Jurkat, Clone E6-1 (cell line): Measurements from ENCODE around the gene CFDP1.

ENCODE experiments used
- DNase-seq: peaks from one replicate; pipeline ENCODE4 v3.0.0-alpha.2; 2011; ENCODE audit warnings: low read depth, low spot score
- H3K4me3 ChIP-seq: 2 replicates; pipeline ENCODE4 v1.5.1; 2011; ENCODE audit warnings: mild to moderate bottlenecking, low read length, control low read depth, moderate library complexity

The CFDP1 gene

DNA sequence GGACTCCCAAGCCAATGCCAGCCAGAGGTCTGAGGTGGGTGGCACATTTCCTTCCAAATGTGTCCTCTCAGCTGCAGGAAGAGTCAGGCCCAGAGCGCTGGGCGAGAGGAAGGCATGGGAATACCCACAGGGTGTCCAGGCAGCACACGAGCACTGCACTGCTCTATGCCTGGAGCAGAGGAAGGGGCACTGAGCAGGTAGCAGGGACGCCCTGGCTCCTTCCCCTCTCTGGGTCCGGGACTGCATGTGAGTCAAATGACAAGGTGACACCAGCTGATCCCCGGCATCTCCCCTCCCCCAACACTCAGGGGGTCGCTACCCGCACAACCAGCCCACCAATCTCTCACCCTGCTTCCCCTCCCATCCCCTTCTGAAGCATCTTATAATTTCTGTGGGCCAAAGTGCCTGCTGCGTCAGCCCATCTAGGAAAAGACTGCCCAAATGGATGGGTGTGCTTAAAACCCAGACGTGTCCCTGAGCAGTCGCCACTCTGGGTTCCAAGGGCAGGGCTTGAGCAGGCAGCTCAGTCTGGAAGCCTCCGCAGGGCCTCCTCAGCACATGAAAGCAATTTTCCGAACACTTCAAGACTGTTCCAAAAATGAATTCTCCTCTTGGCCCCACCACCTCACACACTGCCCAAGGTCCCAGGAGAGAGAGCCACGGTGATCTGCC, 169.9 kb downstream of the CFDP1 start:
- no peak for DNase-seq
- H3K4me3 ChIP-seq, result no peak overlapping the region

DNA sequence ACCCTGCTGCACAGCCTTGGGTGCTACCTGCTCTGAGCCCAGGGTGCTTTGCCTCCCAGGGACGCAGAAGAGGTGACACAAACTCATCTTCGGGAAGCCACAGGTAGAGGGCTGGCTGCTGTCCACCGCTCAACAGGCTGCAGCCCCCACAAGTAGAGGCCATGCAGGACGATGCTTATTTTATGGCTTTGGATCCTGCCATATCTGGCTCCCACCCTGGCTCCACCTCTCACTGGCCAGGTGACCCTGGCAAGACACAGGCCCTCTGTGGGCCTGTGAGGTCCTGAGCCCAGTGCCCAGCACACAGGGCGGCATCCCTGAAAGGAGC, 170.5 kb downstream of the CFDP1 start:
- H3K4me3 ChIP-seq, result no peak overlapping the region
- DNase-seq, result no peak

DNA sequence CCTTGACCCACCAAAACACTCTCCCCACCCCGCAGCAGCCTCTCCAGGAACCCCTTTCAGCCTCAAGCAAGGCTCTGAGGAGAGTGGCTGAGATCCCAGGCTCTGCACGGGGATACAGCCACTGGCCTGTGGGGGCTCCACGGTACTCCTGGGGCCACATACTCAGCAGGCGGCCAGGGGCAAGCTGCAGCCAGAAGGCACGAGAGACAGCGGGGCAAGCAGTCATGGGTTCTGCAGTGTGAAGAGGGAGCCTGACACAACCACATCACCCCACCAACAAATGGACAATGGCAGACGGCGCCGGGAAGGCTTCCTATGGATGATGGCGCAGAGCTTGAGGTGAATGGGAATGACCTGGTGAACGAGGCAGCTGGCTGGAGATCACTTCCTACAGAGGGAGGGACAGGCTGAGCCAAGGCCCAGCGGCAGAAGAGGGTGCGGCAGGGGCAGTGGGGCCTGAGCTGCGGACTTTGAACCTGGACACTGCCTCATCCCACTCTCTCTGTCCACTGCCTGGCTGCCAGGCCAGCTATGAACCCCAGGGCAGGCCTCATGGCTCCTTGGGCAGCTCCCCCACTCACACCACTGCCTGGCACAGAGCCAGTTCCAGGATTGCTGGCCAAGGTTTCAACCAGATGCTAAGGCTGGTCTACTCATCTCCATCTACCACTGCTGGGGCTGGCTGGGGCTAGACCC, 171.1 kb downstream of the CFDP1 start:
- no peak for DNase-seq
- H3K4me3 ChIP-seq, result no peak overlapping the region

- no peak for DNase-seq
- H3K4me3 ChIP-seq, result no peak overlapping the region
Measured at GRCh38 chr16:75261590-75262078, 171.7 kb downstream of the CFDP1 start.

DNA sequence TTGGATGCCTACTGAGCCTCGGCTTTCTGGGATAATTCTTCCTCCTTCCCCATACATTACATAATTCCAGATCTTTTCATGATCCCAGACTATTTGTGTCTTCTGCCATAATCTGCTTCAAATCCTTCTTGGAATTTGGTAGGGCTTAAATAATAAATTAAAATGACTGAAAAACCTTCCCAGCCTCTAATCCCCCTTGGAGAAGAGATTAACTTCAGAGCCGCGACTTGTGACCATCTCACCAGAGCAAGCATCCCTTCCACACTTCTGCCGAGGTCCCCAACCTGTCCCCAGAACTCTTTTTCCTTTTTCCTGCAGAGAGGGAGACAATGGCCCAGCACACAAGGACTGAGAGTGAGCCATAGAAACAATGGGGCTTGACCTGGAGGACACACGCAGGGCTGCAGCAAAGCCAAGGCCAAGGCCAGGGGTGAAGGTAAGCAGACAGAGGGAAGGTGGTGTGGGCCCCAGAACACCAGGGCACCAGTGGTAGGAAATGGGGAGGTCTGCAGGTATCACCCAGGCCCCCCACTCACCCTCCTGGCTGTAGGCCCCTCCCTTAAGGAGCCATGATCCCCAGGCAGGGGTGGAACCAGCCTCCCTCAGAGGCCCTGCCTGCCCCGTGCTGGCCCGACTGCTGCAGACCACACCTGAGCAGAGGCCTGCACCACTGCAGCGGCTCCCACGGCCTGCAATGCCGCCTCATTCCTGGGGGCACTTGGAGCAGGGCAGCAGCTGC, 172.3 kb downstream of the CFDP1 start:
- DNase-seq, result no peak
- no peak overlapping the region for H3K4me3 ChIP-seq

DNA sequence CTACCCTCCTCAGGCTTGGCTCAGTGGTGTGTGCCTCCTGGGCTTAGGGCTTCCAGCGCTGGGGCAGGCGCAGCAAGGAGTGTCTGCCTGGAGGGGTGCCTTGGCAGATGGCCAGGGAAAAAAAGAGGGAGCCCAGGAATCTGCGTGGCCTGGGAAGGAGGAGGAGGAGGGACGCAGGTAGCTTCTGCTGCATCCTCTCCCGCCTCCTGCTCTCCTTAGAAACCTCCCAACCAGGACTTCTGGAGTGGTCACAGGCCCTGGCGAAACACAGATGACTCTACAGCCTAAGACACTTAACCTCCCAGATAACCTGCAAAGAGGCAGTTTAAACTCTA, 174.5 kb downstream of the CFDP1 start:
- DNase-seq, result no peak
- no peak overlapping the region for H3K4me3 ChIP-seq

DNA sequence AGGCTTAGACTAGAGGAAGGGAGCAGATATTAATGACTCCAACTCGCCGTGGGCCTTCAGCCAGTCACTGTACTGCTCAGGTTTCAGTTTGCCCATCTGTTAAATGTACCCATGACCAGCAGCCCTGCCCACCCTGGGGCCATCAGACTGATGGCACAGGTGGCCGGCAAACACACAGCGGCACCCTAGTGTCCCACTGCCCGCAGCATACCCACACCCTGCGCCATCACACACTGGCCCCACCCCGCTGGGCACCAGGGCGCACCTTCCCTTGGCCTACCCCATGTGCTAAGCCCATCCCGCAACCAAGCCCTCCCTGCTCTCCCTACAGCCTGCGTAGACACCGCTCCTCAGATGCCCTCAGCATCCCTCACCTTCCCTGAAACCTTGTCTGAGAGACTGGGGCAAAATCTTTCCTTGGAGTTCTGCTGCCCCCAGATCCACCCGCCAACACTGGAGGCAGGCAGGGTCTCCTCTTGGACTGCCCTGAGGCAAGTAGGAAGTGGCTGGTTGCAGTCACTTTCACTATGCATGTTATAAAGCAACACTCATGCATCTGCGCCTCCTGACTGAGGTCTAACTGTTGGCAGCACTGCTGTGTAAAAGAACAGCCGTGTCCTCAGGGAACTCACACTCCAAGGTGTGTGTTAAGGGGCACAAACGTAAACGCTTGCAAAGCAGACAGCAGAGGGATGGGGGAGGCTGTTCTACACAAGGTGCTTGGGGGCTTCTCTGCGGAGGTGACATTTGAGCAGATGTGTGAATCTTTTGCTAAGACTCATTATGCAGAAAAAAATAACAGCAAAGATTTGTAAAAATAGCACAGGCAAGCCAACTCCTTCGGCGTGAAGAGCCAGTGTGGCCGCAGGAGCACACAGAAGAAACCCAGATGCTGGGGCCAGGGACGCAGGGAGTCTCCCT, 175.2 kb downstream of the CFDP1 start:
- H3K4me3 ChIP-seq, result no peak overlapping the region
- no peak for DNase-seq

DNA sequence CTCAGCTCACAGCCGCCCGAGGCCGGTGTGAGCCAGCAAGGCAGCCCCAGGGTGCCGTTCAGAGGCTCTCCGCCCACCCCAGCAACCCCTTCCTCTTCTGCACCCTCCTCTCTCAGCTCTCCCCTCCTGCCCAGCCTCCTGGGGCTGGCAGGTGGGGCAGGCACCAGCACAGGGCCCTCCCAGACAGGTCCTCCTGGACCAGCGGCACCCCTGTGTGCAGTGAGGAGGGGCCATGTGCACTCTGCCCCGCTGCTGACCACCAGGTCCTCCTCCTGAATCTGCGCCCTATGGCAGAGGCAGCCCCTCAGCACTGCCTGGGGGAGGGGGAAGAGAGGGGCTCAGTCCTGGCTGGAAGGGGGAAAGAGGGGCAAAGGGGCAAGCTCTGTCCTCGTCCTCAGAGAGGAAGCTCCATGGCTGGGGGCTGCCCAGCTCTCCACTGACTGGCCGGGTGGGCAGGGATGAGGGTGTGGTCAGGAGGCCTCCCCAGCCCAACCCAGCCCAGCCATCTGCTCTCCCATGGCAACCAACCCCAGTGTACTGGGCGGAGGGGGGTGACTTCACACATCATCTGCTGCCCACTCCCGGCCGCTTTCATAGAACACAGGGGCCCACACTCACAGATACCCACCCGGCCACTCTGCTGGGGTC, 176.5 kb downstream of the CFDP1 start:
- no peak overlapping the region for H3K4me3 ChIP-seq
- no peak for DNase-seq

GRCh38 chr16:75256059-75256571, 177.2 kb downstream of the CFDP1 start:
- DNase-seq, result no peak
- H3K4me3 ChIP-seq, result no peak overlapping the region

DNA sequence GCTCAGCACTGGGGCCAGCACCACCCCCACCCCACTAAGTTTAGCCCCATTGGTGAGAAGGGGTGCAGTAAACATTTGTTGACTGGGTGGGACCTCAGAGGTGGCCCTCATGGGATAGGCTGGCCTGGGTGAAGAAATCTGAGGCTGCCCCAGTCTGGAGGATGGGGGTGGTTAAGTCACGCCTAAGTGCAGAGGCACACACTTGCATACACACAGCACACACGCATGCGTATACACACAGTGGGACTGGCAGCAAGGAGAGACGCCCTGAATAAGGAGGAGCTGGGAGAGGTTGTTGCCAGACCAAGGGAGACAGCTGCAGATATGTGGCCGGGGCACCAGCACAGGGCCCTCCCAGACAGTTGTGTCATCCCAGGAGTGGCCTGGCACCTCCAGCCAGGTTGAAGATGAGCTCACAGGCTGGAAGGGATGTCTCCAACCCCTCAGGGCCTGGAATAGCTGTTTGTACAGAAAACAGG, 178.9 kb downstream of the CFDP1 start:
- H3K4me3 ChIP-seq, result no peak overlapping the region
- no peak for DNase-seq

DNA sequence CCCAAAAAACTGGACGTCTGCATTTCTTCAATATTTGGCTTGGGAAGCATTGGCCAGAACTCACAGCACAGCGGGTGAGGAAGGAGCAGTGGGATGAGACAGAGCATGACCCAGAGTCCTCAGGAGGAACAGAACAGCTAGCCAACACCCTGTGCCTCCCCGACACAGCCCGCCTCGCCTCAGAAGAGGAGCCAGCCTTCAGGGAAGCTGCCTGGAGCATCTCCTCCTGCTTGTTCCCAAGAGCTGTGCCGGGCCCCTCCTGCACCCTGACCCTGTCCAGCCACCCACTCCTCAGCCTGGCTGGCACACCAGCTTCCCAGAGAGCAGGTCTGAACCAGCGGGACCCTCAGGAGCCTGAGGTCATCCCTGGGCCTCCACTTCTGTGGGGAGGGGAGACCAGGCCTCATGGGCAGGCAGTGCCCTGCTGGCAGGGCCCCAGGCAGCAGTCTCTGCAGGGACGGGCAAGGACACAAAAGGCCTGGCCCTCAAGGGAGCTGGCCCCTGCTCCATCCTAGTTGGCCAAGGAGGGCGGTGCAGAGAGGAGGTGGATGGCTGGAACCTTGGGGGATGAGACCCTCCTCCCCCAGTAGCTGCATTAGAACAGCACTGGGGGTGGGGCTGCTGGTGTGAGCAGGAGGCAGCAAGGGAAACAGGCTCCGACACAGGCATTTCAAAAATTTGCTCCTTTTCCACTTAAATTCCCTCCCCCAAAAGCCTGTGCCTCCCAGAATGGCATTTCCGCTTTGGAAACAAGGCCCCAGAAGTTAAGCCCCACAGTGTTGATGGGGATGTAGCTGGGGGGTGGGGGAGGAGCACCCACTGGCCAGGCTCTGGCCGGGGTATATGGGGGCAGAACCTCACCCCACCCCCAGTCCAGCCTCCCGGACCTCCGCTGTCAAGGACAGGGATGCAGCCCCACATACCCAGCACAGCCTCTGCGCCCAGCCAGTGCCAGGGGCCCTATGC, 180.1 kb downstream of the CFDP1 start:
- DNase-seq, result no peak
- H3K4me3 ChIP-seq, result no peak overlapping the region

DNA sequence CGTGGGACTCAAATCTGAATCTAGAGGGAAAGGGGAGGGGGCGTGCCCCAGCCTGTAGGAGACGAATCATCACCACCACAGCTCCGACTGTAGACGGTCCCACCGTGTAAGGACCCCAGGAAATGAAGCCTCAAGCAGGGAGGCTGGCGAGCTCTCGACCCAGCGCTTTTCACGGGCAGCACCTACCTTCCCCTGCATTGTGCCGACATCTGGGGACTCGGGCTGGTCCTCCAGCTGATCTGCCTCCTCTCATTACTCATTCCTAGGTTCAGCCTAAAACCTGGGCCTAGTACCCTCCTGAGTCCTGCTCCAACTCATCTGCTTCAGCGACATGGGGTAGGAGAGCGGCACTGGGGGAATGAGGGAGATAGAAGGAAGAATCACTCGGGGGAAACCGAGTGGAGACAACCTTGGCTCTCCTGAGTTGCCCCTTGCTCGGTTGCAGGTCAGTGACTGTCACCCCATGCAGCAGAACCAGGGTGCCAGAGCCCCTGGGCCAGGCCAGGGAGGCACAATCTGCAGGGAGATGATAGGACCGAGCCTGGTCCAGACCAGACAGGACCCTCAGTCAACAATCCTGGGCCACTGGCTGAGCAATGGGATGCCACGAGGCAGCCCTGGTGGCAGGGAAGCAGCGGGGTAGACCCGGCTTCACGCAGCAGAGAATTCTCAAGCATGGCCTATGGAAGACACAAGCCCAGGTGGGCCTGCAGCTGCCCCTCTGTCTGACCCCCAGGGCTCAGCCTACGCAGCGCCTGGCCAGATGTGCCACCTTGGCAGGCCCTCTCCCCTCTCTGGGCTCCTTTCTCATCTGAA, 181.0 kb downstream of the CFDP1 start:
- no peak overlapping the region for H3K4me3 ChIP-seq
- no peak for DNase-seq

- DNase-seq, result no peak
- no peak within 1 kb of the TSS for H3K4me3 ChIP-seq
Measured at GRCh38 chr16:75251280-75252048, 181.8 kb downstream of the CFDP1 start, which contains the start of gene BCAR1. Gene BCAR1 (minus strand): TSS chr16:75251624. CDS start chr16:75251482, 142 bp downstream.

DNA sequence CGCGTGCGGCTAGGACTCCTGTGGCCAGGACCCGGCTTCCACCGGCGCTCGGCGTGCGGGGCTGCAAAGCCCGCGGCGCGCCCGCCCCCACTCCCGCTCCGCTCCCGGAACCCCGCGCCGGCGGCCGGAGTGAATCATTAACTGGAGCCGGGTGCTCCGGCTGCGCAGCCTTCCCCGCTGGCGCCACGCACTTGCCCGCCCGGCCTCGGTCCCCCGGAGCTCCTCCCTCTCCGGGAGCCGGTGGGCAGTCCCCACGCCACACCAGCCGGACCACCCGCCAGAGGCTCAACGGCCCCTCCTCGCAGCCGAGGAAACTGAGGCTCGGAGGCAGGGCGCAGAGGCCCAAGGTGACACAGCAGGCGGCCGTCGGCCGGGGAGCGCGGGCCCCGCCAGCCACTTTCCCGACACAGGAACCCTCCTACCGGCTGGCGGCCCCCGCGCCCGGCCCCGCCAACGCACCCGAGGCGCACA, 182.5 kb downstream of the CFDP1 start:
- H3K4me3 ChIP-seq, result no peak overlapping the region
- DNase-seq, result no peak

DNA sequence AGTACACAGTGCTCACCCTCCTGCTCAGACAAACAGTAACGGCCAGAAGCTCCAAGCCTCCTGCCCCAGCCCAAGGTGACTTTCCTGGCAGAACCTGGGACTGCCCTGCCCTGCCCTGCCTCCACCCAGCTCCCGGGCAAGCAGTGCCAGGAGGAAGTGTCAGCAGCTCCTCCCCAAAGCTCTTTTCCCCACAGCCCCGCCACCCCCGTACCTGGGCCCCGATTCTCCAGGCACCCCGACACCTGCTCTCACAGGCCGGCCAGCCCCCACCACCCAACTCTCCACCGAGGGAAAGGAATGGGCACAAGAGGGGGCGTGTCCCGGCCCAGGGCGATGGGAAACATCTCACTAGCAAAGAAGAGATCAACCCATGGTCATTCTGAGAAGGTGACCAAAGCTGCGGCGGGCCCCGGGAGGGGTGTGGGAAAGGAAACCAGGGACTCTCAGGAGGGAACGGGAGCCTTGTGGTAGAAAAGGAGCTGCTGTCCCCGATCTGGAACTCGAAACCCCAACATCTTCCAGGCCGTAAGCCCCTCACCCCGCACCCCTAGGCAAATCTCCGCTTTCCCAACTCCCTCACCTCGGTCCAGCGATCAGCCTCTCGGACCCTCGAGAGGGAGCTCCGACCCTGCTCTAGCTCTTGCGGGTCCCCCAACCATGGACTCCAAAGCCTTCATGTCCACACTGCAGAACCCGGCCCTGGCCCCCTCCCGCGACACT, 183.1 kb downstream of the CFDP1 start:
- H3K4me3 ChIP-seq, result no peak overlapping the region
- no peak for DNase-seq
